Stimulated activated CD8-positive, alpha-beta memory T cell treated with anti-CD3 and anti-CD28 coated beads, Interleukin-12 subunit alpha, Interleukin-12 subunit beta, amount 100 ng/mL, for 1 hour (primary cell): ENCODE data around the gene WDFY4.

ENCODE experiments used
- DNase-seq: peaks from one replicate; pipeline ENCODE4 v3.0.0-alpha.2; 2020; ENCODE audit warnings: low read depth

WDFY4 gene

DNA sequence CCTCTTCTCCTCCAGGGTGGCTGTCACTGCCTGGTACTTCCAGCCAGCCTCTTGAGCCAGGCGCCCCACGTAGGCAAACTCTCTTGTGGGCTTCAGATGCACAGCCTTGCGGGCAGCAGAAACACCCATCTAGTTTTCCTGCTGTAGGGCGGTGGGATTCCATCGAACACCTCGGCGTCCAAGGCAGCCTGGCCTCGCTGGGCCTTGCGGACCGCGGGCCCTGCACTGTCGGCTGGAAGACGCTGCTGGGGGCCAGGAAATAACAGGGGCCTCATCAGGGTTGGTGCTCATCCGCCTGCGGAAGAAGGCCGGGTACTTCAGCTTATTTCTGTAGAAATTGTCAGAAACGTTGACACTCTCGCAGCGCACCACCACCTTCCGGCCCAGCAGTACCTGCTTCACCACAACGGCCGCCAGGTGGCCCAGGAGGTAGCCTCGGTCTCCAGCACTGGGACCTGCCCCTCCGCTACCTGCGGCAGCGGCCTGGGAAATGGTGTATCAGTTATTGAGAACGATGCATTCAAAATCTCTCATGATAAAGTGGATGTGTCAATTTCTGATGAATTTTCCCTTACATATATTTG lies 61.1 kb downstream of the WDFY4 start:
- no peak for DNase-seq

DNA sequence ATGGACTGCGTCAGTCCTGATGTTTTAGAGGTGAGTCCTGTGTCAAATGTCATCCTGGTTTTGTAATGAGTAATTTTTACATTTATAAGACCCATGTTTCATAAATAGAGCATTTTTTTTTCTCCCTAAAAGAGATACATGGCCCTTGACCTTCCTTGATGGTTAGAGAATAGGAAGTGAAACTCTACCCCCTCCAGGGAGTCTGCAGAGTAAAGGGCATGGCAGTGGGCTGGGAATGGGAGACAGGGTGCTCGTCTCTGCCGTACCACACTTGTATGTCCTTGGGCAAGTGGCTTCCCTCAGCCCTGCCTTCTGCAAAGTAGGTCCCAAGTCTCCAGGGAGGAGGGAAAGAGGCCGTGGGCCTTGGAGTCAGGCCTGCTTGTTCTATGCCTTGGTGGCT lies 63.9 kb downstream of the WDFY4 start:
- DNase-seq = no peak

DNA sequence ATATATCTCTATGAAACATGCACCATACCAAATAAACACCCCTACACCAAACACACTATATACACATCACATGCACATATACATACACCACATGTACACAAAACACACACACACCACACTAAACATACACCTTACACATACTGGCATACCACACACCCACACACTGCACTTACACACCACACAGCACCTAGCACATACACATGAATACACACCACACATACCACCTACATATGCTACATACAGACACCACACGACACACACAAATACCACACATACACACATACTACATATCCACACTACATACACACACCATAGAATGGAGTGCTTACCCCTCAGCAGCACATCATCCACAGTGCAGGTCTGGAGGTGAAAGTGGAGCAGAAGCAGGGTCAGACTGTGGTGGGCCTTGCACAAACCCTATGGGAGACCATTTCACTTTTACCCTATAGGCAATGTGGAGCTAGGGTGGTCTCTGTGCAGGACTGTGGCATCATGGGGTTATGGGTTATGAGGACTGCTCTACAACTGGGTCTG lies 64.6 kb downstream of the WDFY4 start:
- DNase-seq = no peak

DNA sequence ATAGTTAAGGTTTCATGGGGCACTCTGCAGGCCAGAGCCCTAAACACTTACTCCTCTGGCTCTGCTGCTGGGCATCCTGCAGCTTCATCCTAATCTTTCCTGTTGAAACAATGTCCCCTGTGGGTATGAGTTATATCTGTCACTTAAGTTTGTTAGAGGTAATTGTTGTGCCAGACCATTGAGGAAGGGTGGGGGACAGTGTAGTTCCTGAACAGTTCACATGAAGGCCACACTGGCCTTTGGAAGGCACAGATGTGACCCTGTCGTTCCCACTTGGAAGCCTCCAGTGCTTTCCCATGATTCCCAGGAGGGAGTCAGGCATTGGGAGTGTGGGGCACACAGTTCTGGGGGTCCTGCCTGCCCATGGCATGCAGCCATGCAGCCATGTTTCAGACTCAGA lies 65.3 kb downstream of the WDFY4 start:
- no peak for DNase-seq

DNA sequence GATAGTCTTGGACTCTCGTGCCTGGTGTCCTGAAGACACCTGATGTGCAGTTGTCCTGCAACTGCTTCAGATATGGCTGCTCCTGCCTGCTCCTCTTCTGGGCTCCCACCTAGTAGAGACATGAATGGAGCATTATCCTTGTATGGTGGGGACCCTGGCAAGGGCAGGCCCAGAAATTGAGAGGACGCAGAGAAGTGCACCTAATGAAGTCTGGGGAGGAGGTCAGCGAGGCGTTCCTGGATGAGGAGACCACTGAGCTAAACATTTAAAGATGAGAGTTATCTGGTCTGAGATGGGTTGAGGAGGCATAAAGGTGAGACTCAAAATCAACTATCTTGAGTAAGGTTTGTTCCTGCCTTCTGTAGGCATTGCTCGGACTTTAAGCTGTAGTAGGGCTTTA lies 66.3 kb downstream of the WDFY4 start:
- DNase-seq = no peak

DNA sequence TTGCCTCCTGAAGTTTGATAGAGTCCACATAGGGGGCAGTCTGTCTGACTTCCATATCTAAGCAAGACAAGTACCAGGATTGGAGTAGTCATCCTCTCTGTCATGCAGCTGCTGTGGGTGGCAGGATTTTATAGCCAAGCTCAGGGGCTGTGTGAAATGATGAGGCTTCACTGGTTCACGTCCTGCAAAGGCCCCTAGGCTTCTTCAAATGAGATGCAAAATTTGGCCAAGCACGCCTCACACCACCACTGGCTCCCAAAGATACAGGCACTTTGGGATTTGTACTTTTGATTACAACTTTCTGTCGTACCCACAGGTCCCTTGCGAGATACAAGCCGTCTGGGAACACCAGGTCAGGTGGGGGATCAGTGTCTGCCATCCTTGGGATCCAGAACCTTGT lies 67.1 kb downstream of the WDFY4 start:
- no peak for DNase-seq

DNA sequence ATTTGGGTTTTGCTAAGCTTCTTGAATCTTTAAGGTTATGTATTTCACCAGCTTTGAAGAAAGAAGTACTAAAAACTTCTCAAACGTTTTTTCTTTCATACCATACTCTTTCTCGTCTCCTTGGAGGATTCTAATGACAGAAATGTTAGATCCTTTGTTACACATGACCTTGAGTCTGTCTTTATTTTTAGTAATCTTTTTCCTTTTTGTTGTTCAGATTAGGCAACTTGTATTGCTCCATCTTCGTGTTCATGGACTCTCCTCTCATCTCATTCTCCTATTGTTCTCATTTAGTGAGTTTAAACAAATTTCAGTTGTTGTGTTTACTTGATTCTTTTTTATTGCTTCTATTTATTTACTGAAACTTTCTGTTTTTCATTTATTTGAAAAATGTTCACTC lies 73.7 kb downstream of the WDFY4 start:
- DNase-seq = no peak

DNA sequence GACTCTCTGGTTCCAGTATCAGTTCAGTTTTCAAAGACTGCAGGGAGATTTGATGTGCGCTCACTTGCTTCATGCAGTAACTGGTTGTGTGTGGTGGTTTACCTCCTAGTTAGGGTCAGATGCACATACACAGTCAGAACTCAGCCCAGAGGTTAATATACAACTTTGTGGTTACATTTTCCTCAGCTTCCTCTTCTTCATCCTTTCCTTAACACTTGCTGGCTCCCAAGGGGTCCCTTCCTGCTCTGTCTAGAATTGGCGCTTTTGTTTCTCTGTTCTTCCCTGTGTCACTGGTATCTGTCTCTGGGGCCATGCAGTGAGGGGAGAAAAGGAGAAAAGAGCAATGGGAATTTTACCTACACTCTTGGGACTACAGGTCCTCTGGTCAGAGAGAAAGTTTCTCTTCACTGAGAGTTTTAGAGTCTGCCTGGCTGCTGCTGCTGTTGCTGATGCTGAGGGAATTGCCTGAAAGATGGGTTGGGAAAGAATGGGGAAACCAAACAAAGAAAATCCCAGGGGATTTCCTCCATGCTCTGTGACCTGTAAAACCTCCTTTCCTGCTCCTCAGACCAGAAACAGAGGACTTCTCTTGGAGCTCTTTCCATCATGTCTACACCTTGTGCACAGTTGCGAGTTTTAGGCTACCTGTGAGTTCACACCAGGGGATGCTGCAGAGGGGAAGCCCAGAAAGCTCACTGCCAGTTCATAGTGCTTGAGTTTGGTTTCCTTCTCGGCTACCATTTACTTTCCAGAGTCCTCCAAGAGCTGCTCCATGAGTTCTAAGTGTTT lies 74.6 kb downstream of the WDFY4 start:
- no peak for DNase-seq

DNA sequence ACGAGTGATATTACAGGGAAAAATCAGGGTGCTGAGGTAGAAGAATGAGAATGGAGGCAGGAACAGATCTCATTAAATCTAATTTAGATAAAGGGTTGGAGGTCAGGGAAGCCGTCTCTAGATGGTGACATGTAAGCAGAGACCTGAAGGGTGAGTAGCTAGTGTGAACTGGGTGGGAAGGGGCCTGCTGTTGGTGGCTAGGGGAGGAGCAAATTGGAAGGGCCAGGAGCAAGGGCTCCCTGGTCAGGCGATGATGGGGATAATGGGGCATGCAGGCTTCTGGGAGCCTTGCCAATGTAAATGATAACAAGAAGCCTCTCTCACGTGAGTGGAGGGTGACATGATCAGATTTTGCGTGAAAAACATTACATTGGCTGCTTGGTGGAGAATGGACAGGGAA lies 76.3 kb downstream of the WDFY4 start:
- DNase-seq = no peak

DNA sequence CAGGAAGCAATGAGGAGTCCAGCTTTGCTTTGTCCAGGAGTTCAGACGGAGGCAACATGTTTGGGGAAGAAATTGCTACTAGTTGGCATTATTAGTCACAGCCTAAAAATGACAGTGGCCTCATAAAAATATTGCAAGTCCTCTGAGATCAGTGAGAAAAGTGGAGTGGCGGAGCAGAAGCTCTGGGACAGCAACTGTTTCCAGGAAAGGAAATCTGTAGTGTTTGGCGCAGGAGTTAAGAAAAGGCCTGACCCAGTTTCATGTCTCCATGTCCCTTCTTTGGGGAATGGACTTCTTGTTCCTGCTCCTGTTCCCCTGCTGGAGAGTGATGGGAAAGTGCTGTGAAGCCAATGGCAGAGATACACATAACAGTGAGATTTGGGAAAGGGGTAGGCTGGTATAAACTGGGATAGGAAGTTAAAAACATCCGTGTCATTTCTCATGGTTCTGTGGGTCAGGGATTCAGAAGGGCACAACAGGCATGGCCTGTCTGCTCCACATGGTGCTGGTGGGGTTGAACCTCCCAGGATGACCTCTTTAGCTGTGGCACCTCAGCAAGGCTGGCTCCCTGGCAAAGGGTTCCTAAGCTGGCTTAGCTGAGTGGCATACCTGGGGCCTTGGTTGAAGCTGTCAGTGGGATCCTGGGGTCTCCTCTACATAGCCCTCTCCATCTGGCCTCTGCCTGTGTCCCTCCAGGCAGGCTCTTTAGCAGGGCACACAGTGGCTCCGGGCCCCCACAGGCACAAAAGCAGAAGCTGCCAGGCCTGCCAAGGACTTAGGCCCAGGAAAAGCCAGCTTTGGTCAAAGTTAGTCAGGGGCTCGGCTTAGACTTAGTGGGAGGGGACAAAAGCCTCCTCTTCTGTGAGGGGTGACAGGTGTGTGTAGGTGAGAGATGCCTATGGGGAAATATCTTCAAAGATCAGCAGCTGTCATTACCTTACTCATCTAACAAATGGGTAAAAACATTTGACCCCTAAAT lies 77.7 kb downstream of the WDFY4 start:
- DNase-seq = no peak

DNA sequence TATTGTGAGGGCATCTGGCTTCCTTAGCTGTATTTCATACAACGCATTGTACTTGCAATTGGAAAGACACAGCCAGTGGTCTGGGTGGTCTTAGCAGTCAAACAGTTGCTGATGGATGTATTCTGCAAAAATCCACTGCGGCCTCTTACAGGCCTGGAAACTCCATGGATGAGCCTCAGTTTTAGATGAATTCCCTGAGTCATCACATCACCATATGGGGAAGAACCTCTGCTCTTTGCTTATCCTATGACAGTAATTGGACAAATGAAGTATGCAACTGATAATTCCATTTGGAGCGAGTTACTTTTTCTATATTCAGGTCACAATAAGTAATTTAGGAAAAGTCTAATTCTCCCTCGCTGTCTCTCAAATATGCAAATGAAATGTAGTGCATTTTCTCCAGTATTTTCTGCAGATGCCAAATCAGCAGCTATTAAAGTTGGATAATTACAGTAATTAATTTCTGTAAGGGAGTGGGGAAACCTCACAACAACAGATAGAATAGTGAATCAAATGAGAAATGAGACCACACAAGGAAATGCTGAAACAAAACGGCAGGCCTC lies 78.8 kb downstream of the WDFY4 start:
- DNase-seq = no peak

DNA sequence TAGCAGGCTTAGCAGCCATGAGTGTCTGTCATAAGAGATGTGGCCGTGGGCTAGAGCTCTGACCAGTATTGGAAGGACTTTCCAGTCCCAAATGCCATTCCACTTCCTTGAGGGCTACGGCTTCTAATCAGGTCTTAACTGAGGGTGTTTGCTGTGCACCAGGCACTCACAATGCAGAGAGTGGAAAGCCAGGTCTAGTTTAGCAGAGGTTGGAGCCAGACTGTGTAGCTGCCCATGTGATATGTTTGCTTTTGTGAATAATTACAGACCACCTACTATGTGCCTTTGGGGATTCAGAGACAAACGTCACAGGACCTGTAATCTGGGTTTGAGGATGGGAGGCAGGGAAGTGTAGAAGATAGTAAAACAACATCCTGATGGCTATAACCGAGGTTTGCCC lies 79.8 kb downstream of the WDFY4 start:
- DNase-seq = no peak

DNA sequence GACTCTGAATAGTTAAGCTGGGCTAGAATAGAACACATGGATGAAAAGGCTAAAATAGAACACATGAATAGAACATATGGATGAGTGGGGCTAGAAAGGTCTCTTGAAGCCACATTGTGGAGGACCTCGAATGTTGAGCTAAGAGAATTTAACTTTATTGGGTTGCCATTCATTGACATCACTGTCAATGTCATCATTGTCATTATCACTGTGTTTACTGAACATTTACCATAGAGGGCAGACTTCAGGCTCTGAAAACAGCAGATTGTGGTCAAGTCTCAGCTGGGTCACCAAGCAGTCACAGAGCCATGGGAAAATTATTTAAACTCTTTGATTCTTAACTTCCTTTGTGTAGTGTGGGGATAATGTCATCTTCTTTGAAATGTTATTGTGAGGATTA lies 80.4 kb downstream of the WDFY4 start:
- DNase-seq = no peak

DNA sequence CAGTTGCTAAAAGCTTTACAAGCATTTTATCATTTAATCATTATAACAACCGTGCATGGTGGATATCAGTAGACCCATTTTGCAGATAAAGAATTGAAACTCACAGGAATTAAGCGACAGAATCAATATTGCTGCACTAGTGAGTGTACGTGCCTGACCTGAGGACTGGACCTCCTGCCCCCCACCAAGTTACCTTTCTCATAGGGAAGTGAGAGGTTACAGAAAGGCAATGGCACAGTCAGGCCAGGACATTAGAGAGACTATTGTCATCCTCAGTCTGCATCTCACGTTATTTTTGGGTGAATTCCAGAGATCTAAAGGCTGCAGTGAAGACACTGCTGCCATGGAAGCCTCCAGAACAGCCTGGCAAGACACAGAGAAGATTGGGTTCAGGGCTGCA lies 80.9 kb downstream of the WDFY4 start:
- DNase-seq = no peak

DNA sequence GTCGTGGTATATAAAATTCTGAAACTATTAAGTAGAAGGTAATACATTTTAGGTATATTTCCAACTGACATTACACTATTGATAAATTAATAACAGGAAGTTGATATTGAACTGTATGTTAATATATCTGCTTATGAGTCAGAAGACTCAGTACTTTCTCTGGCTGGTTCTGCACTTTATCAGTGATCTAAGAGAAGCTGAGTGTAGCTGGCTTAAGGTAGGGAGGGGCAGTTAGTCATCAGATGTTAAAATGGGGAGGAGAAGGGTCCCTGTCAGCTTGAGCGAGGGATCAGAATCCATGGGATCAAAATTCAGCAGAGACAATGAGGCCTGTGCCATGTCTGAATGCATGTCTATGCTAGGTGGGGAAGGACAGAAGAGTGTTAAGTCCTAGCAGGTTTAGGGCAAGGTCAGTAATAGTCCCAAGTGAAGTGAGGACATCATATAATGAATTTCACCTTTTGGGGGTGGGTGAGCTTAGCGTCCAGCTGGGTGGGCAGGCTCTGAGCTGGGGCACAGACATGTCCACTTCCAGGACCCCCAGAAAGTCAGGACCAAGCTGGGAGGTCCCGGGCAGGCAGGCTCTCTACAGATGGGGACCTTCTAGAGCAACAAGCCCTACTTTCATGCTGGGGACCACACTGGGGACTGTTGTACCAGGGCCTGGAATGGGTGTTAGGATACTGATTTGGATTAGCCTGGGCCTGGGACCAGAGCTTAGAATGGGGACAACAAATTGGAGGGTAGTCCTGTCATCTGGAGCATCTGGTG lies 82.9 kb downstream of the WDFY4 start:
- DNase-seq = no peak

DNA sequence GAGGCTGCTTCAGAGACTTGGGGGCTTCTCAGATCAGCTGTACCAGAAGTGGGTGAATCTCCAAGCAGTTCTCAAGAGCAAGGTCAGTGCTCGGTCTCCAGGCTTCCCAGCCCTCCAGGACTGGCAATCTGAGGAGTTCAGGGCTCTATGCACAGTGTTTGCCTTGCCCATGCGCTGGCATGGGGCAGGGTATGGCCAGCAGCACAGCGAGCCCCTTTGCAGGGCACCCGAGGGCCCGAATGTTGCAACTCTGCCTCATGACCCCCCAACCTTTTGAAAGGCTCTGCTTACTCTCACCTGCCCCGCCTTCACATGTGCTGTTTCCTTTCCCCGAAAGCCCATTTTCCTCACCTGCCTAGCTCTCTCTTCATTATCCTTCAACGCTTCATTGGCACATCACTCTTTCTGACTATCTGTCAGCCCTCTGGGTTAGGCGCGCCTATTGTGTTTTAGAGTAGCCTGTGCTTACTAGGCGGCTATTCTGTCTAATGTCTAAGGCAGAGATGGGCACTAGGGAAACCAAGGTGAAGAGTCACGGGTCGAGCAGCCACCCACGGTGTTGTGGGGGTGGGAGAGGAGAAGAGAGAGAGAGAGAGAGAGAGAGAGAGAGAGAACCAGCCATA lies 83.6 kb downstream of the WDFY4 start:
- no peak for DNase-seq

DNA sequence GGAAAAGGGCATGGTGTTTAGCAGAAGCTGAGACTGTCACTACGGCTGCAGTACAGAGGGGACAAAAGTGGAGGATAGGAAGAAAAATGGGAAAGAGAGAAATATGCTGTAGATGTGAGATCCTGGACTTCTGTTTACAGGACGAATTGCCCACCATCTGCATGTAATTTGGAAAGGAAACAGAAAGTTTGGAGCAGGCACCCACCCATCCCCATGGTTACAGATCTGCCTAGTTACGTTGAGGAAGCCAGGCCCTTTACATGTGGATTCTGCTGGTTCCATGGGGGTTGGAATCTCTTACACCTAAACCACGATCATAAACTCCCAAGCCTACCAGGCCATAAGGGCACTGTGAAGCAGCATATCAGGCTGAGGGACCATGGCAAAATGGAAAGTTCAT lies 84.3 kb downstream of the WDFY4 start:
- no peak for DNase-seq

DNA sequence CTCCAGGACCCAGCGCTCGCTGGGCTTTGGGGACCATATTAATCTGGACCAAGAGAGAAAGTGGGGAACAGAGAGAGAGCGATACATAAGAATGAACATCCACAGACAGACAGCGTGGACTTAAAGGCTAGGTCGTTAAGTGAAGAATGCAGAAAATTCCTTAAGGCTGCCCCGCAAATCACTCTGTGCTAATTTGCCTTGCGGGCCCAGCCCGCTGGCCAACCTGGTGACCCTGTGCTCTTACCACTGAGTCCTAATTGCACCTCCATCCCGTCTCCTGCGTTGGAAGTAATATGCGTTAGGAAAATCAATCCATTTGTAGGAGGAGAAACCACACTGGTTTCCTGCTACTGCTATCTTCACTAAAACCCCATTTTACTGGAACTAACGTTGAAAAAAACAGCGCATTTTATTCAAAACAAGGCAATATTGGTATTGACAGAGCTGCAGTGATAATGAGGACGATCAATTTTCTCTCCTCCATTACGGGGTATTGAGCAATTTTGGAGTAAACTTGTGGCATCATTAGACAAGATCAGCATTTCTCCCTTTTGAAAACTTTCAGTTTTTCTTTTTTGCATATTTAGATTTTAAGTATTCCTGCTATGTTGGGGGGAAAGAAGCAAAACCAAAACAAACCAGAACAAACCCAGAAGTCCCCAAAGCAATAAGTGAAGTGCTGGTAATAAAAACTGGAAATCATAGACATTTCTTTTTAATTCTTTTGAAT lies 85.2 kb downstream of the WDFY4 start:
- DNase-seq = no peak

DNA sequence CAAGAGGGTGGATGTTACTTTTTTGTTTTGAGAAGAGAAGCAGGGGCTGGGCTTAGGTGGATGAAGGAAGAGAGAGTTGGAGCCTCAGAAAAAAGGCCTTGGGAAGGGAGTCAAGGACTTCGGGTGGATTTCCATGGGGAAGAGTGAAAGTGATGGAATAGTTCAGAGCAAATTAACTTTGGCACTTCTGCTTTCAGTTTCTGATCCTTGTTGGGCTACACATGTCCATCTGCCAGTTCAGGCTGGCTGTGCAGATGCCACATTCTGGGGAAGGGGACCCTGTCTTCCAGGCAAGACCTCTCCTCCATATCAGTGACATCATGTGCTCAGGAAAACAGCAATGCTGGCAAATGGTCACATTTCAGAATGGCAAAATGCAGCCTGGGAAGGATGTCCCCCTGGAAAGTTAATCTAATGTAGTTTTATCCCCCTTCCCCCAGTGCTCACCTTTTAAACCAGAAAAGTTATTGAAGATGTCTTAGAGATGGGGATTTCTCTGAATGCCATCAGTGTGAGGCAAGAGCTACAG lies 86.0 kb downstream of the WDFY4 start:
- DNase-seq = no peak

DNA sequence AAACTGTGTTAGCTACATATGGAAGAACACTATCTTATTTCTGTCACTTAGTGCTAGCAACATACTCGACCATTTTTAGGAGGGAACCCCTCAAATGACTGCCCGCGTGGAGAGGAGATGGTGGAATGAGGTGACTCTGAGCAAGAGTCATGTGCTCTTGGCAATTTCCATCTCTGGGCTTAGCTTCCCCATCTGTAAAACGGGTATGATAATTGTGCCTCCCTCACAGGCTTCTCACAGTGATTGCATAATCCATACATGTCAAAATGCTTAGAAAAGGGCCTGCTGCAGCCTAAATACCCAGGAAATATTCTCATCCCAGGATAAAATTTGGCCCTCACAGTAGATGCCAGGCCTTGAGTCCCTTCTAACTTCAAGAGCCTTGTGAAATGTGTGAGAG lies 86.6 kb downstream of the WDFY4 start:
- no peak for DNase-seq
